PC-3 (cell line): Measurements from ENCODE around the gene MAP3K8. TPM values are rescaled to one million over a fixed set of nuclear protein-coding genes. Genes with fewer than 3 reads are reported as not detected.

Source experiments
- ATAC-seq: fragments of 200-7000 bp; cut with Tn5 transposase; 2 replicates; pipeline ENCODE4 v1.9.1; 2020; ENCODE audit warnings: mild to moderate bottlenecking, moderate library complexity
- BruUV-seq: library from RNA; stranded (reverse); fragments of 400-500 nt; replicated peaks from 2 replicates; lab custom pipeline; 2021; lab: Mats Ljungman, UMichigan
- CTCF ChIA-PET: fragments of 300-600 bp; sonication (Branson Sonifier 250); formaldehyde crosslinking; loops from one replicate; lab custom pipeline; 2022; ENCODE audit warnings: antibody characterized with exemption; lab: Charles Lee
- POLR2A ChIA-PET: fragments of 300-600 bp; sonication (Branson Sonifier 250); formaldehyde crosslinking; loops from one replicate; lab custom pipeline; 2022; ENCODE audit warnings: antibody characterized with exemption; ENCODE audit not compliant: unreplicated experiment; lab: Charles Lee
- DNase-seq: peaks from one replicate; pipeline ENCODE4 v3.0.0-alpha.2; 2015
- H2AFZ ChIP-seq: fragments of 300-600 bp; sonication (generic); 2 replicates; pipeline ENCODE4 v1.6.0; 2016; ENCODE audit warnings: antibody characterized with exemption, low read length
- H3F3A ChIP-seq: fragments of 300-600 bp; sonication (generic); one replicate; pipeline ENCODE4 v1.6.0; 2017; ENCODE audit warnings: antibody characterized with exemption, low read length, control low read depth, mild to moderate bottlenecking; ENCODE audit not compliant: unreplicated experiment
- H3K27ac ChIP-seq: fragments of 300-600 bp; sonication (generic); 2 replicates; pipeline ENCODE4 v1.5.1; 2016; ENCODE audit warnings: mild to moderate bottlenecking, low read length
- H3K27me3 ChIP-seq: fragments of 300-600 bp; sonication (generic); 2 replicates; pipeline ENCODE4 v1.6.1; 2016; ENCODE audit warnings: low read length, mixed read lengths
- H3K36me3 ChIP-seq: fragments of 300-600 bp; sonication (generic); 2 replicates; pipeline ENCODE4 v1.6.1; 2016; ENCODE audit warnings: low read depth, mixed run types, low read length, mixed read lengths
- H3K4me1 ChIP-seq: fragments of 300-600 bp; sonication (generic); 2 replicates; pipeline ENCODE4 v1.5.1; 2016; ENCODE audit warnings: low read length; ENCODE audit not compliant: insufficient read depth
- H3K4me2 ChIP-seq: fragments of 300-600 bp; sonication (generic); 2 replicates; pipeline ENCODE4 v1.6.0; 2016; ENCODE audit warnings: low read length
- H3K4me3 ChIP-seq: fragments of 300-600 bp; sonication (generic); 2 replicates; pipeline ENCODE4 v1.5.1; 2016; ENCODE audit warnings: mild to moderate bottlenecking, low read length, mixed read lengths
- H3K79me2 ChIP-seq: fragments of 300-600 bp; sonication (generic); 2 replicates; pipeline ENCODE4 v1.6.1; 2017; ENCODE audit warnings: low read length, mixed read lengths
- H3K9ac ChIP-seq: fragments of 300-600 bp; sonication (generic); 2 replicates; pipeline ENCODE4 v1.6.0; 2016; ENCODE audit warnings: mild to moderate bottlenecking, low read length
- H3K9me2 ChIP-seq: fragments of 300-600 bp; sonication (generic); replicated peaks from 2 replicates; pipeline ENCODE4 v1.6.1; 2016; ENCODE audit warnings: mixed run types, low read length, mixed read lengths
- H3K9me3 ChIP-seq: fragments of 300-600 bp; sonication (generic); 2 replicates; pipeline ENCODE4 v1.6.1; 2016; ENCODE audit warnings: low read length, mixed read lengths
- H4K20me1 ChIP-seq: fragments of 300-600 bp; sonication (generic); 2 replicates; pipeline ENCODE4 v1.6.1; 2016; ENCODE audit warnings: low read length, mixed read lengths
- CTCF ChIP-seq: fragments of 300-600 bp; sonication (generic); conservative IDR thresholded peaks from 2 replicates; pipeline ENCODE4 v1.5.1; 2017; ENCODE audit warnings: antibody characterized with exemption, low read depth, mild to moderate bottlenecking, low read length
- EZH2 ChIP-seq: fragments of 300-600 bp; sonication (generic); IDR thresholded peaks from one replicate; pipeline ENCODE4 v1.6.1; 2017; ENCODE audit warnings: antibody characterized with exemption, mild to moderate bottlenecking, low read length; ENCODE audit not compliant: unreplicated experiment
- EZH2phosphoT487 ChIP-seq: fragments of 300-600 bp; sonication (generic); IDR thresholded peaks from 2 replicates; pipeline ENCODE4 v1.6.1; 2018; ENCODE audit warnings: mild to moderate bottlenecking, antibody characterized with exemption, low read length, borderline replicate concordance
- intact Hi-C: fragments of 100-400 bp; cut with micrococcal nuclease; formaldehyde crosslinking; loops from 2 replicates; pipeline ENCODE4 v1.9.0; 2023
- total RNA-seq: library from RNA; depleted of rRNA; stranded (reverse); fragments of >200 nt; gene quantifications from 2 replicates; pipeline ENCODE4 v1.2.3, GENCODE V29; 2014

Gene MAP3K8
- total RNA-seq, 1 experiment from 2014 or later, result 6.5 TPM

- intact Hi-C loops, result no loop called here
- no peaks in the 10 kb centered on the region for H3K9me2 ChIP-seq
- no peaks in the 10 kb centered on the region for H3K36me3 ChIP-seq
- peaks cover 19% of the 10 kb centered on the region for H3K4me1 ChIP-seq
- H3K79me2 ChIP-seq, result no peaks in the 10 kb centered on the region
- H3K9me3 ChIP-seq, result no peaks in the 10 kb centered on the region
- H3K27me3 ChIP-seq, result no peaks in the 10 kb centered on the region
- H4K20me1 ChIP-seq, result no peaks in the 10 kb centered on the region
- TF ChIP-seq EZH2 (no peak), EZH2phosphoT487 (no peak), CTCF (no peak)
- H3K4me3 ChIP-seq, result no peak overlapping the region
- DNase-seq (no peak), ATAC-seq (no peak)
- ChIA-PET CTCF (no interaction called here), POLR2A (no interaction called here)
- H3K4me2 ChIP-seq, result no peak overlapping the region
- no peak overlapping the region for H3K9ac ChIP-seq
- H2AFZ ChIP-seq, result no peak overlapping the region
- H3K27ac ChIP-seq, result no peak overlapping the region
- H3F3A ChIP-seq, result no peaks in the 10 kb centered on the region
- BruUV-seq, result no TSS peak
These were observed 13.2 kb upstream of the MAP3K8 start for GRCh38 chr10:30420766-30421165.

GRCh38 chr10:30422151-30422695 is 11.8 kb upstream of the MAP3K8 start:
- ChIA-PET CTCF (no interaction called here), POLR2A (interaction anchor here (1.7 kb wide), 1 partner anchor 15 kb away, joined by 6 read pairs; no protein-coding TSS in a partner anchor)
- H3K9ac ChIP-seq, result no peak overlapping the region

More at GRCh38 chr10:30422151-30422695, 11.8 kb upstream of the MAP3K8 start:
- Histone ChIP-seq H3K27me3 (no peaks in the 10 kb centered on the region), H3K4me2 (no peak overlapping the region), H3K79me2 (no peaks in the 10 kb centered on the region), H3K4me1 (peaks cover 19% of the 10 kb centered on the region), H3F3A (no peaks in the 10 kb centered on the region), H3K36me3 (no peaks in the 10 kb centered on the region), H3K4me3 (no peak overlapping the region), H2AFZ (no peak overlapping the region), H3K9me2 (no peaks in the 10 kb centered on the region), H4K20me1 (no peaks in the 10 kb centered on the region), H3K9me3 (no peaks in the 10 kb centered on the region), H3K27ac (no peak overlapping the region)
- ATAC-seq, result no peak
- DNase-seq, result no peak
- BruUV-seq, result no TSS peak
- TF ChIP-seq EZH2 (no peak), CTCF (no peak), EZH2phosphoT487 (no peak)
- intact Hi-C loops, result no loop called here
